Measurements from ENCODE around the gene PLXDC2.

Gene PLXDC2

DNA sequence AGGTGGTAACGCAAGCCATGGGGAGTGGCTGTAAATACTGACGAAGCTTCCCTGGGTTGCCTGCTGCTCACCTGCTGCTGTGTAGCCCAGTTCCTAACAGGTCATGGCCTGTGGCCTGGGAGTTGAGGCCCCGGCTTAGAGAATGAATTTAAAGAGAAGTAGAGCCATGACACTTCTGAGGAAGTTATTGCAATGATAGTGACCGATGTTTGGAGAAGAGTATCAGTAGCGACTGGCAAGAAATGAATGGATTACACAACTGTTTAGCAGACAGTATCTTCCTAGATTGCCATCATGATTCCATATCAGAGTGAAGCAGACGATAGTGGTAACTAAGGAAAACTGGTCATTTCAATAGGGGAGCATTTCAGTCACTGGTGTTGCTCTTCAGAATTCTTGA is 249.6 kb downstream of the PLXDC2 start:
- no peak for DNase-seq

DNA sequence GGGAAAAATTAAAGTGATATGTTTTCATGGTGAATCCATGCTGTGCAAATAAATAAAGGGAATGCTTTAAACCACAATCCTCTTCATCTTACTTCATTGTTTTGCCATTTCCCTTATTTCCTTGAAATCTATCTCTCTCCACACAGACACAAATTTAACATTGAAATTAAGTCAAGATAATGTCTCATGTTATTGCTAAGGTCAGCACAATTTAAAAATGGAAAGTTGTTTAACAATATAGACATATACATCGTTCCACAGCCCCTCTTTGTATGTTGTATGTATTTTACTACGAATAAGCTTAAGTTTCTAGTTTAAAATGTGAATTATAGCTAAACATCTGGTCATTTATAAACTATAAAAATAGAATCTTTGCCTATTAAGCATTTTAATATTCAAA is 256.9 kb downstream of the PLXDC2 start:
- no peak for DNase-seq

DNA sequence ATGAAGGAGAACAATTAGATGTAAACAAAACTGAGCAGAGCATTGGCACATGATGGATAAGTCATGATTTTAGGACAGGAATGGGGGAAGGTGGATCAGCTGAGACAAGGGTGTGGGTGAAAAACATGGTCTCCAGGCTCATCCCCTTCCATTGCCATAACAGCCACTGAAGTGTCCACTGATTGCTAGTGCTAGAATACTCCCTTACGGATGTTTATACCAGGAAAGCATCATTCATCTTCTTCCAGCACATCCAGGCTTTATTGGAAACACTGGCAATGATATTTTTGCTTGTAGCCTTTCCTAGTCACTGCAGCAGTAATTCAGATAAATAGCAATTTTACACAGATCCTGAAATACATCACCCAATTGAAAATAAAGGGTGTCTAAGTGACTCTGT is 259.5 kb downstream of the PLXDC2 start:
- no peak for DNase-seq

DNA sequence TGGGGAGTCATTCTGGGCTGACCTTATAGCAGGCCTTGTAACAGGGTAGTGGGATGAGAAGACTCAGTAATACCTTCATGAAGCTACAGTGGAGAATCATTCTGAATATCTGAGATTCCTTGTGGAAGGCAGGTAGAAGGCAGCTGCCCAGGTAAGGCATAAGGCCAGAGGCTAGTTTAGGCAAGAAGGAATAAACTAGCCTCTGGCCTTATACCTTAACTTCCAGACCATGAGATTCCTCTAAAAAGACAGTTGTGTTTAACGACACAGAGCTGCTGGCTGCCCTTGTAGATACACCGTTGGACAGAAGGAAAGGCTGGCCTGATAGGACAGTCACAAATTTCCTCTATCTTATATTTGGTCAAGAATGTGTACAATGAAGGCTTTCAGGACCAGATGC is 268.2 kb downstream of the PLXDC2 start:
- DNase-seq: no peak

DNA sequence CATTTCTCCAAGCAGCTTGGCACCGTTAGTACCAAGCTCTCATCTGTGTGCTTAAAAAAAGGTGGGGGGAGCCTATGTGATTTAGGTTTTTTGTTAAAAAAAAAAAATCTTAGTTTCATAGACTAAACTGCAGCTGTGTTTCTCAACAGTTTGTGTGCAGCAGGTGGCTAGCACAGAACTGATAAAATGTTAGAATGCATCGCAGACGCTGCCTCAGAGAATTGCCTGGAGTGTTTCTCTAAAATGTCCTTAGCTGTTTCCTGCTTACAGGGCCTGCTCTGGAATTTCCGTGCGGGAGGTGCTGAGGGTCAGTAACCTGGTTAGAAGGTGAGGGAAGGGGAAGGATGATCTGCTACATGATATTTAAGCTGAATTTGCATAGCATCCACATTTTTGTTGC is 268.9 kb downstream of the PLXDC2 start:
- no peak for DNase-seq

DNA sequence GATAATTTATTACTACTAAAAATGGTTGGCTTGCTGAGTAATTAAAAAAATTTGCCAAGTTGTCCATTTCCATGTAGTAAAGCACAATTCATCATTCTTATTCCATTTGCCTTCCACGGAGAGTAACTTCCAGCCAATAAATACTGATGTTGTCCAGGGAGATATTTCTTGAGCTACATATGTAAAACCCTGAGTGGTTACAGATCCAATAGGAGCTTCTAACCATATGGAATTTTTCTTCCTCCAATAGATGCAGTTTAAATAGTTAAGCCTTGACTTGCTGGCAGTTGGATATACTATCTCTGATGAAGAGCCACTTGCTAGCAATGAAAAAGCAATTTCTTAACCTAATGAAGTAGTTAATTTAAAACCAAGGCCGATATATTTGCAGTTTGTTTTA is 271.1 kb downstream of the PLXDC2 start:
- no peak for DNase-seq

DNA sequence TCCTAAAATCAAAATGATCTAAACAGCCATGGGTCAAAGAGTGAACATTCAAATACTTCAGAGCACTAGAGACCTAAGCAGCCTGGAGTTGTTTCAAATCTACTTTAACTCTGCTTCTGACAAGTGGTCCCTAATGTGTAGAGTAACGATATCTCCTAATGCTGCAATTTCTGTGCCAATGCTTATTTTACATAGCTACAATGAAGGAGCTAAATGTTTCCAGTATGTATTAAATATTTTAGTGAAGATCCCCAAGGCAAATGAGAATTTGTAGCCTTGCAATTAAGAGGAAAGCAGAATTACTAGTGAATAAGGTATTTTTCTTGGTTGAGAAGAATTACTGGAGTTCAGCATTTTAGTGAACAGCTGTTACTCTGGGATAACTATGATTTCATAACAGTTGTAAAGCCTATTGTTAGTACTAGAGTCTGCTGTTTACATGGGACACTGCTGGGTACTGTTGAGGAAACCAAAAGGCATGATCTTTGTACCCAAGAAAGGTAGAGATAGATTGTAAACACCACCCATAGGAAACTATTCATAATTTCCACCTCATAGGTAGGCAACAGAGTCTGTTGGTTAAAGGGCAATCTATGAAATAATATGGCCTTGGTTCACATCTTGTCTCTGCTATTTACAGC is 271.9 kb downstream of the PLXDC2 start:
- no peak for DNase-seq

DNA sequence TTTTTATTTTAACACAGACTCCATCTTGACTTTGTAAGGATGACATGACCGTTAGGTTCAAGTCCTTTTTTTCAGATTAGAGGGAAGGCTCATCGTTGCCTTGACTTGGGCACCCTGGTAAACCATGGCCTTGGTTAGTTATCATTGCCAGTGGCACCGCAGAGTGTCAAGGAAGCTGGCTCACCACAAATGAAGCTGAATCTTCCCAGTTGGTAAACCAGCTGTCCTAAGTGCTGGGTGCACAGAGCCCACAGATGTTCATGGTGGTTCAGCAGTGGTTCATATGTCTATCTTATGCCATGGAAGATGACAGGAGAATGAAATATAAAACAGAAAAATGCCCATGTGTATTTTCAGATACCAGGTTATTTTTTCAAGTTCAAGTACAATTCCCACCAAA is 273.6 kb downstream of the PLXDC2 start:
- DNase-seq: no peak

DNA sequence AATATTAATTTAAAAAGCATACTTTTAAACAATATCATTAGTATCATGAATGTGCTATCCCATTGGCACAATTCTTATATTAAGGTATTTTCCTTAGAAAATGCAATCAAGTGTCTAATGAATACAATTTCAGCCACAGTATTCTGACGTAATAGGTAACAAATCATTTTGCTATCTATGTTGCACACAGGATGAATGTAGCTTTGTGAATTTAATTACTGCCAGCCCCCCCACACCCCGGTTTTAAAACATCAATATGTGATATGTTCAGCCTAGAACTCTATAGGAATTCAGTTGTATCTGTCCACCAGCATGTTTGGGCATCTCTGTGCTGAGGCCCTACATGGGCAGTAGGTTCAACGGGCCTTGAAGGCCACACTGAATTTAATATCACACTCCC is 274.6 kb downstream of the PLXDC2 start:
- no peak for DNase-seq

DNA sequence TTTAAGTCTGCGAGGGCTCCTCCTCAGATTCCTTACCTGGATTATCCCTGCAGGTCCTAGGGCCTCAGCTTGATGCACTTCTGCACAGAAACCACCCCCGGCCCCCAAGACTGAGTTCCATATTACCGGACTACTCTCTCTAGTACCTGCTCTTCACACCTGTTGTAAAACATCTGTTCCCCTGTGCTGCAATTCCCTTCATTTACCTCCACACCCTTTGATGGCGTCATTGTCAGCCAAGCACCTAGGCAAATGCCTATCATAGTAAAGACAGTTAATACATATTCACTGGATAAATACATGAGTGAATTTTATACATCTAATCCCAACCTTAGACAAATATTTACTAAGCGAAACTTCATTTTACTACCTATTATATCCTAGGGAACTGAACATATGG is 275.5 kb downstream of the PLXDC2 start:
- no peak for DNase-seq

DNA sequence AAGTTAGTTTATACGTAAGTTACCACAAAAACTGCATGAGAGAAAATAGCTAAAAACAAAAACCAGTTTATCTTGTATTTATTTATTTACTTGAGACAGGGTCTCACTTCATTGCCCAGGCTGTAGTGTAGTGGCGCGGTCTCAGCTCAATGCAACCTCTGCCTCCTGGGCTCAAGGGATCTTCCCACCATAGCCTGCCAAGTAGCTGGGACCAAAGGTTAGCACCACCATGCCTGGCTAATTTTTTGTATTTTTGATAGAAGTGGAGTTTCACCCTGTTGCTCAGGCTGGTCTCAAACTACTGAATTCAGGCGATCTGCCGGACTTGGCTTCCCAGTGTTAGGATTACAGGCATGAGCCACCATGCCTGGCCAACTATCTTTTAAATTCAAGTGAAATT is 277.4 kb downstream of the PLXDC2 start:
- no peak for DNase-seq

DNA sequence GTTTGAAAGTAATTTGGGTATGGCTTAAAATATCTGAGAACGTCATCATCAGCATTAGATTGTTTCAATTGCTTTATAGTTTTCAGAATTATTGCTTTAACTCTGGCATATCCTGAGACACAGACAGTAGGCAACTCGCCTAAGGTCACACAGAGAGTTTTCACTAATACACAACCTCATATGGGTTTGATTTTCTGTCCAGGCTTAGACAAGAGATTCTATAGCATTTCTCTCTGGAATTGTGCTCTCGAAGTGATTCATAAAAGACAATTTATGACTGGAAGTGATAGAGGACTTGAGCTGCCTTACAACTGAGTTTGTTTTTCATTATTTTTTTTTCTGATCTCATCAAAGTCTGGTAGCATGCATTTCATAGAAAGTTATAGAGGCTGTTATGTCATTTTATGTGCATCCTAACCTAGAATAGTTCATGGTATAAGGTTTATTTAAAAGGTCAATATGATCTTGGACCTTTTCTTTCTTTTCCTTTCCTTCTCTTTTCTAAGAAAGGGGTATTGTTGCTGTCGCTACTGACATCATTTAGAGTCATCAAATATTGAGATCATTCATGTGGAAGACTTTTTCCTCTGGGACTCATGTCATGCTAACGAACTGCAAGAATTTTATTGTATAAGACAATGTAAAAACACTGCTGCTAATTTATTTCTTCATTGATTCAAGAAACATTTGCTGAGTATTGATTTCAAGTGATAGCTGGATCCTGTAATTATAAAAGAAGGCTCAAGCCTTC is 278.2 kb downstream of the PLXDC2 start:
- DNase-seq: no peak

DNA sequence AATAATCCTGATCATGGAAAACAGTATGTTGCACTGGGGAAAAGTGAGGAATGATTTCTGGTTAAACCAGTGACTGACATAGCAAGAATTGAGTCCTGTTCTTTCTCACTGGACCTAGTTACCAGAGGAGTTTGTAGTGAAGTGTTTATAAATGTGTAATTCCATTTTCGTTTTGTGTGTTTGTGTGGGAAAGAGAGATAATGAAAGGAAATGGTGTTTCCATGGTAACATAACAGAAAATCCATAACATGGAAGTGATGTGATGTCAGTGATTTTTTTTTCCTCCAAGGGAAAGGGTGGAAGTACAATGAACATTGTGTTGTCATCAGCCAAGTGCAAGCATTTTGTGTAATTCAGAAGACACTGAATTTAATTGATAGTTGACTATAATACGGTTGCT is 283.9 kb downstream of the PLXDC2 start:
- no peak for DNase-seq

DNA sequence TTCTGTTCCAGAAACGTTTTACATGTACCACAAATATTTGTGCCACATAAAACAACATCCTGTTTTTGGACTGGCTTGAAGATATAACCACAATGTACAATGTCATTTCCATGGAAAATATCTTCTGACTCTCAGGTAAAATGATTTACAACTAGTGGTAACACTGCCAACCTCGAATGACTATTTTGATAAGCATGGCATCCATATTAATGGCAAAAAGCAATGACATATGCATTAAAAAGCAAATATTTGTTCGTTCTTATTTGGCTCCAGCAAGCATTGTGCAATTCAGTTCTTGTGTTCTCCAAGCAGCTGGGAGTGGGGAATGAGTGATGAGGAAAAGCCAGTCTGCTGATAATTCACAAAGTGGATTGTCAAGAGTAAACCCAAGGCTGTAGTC is 289.0 kb downstream of the PLXDC2 start:
- DNase-seq: no peak

DNA sequence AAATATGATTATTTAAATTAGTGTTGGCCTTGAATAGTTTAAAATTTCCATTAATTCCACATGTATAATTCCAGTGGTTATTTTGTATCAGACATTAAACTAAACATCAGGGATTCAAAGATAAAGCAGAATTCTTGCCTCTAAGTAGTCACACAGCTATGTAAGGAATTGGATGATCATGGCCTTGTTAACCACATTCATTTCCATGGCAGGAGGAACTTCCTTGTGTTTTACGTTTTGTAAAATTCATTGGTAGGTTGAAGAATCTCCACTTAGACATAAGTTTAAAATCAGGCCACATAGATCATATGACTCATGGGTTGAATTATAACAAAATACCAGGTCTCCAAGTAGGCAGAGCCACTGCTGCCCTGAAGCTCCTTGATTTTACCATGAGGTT is 289.7 kb downstream of the PLXDC2 start:
- no peak for DNase-seq

DNA sequence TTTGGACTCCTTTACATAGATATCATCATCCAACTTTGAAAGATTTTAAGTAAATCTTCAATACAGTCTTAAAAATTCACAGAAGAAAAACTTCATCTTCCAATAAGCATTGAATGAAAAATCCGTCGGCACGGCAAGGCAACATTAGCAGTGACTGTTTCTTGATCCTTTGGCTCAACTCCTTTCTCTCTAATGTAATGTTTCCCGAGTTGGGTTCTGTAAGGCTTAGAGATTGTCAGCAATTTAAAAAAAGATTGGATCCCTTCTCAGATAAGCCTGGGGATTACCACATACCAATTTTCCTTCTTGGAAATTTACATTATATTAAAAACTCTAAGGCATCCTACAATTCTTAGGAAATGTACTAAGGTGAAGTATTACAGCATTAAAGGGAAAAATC is 291.8 kb downstream of the PLXDC2 start:
- no peak for DNase-seq

DNA sequence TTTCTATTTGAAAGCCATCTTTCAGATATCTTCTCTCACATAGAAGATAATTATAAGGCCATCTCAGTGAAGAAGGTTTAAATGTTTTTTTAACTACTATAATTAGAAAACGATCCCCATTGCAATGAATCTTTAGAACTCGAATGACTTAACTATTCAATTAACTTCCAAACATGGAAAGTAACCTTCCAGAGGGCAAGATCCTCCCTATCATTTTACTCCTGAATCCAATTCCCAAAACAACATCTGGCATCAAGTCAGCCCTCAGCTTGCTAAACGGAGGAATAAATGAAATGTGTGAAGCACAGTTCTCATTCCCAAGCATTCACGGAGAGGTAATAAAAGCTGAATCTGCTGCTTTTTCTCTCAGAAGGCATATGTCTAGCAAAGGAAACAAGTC is 293.4 kb downstream of the PLXDC2 start:
- no peak for DNase-seq

DNA sequence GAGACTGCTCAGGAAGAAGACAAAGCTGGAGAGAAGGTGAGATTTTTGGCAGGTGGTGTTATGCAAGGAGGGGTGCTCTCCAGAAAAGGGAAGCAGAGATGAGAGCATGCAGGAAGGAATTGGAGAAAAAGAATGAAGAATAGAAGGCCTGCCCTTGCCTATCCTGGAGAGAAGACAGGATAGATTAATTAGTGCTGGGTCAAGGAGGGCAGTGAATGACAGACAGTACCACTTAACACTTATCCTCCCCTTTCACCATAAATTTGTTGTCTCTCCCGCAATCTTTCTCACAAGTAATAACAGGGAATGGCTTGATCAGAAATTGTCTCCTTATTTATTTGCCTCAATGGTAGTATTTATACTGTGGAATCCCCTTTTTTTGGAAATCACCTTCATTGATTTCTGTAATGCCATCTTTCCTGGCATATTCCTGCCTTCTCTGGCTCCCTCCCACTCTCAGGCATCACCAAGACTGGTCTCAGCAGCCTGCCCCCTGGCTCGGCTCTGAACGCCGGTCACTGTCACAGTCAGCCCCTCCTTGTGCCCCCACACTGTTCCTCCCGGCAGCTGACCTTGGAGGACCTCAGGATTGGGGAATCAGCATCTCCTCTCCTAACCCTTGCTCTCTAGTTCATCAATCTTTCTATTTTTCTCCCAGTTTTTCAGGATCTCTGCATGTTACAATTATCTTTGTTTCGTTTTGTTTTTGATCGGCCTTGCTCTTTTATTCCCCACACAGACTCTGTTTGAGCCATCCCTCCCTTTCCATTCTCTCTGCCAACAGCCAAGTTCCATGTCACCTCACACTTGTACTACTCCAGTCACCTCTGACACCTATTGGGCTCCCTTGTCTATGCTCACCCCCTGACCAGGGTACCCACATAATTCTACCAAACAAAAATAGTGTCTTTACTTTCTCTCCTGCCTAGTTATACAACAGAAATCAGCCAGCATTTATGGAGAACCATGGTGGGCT is 294.2 kb downstream of the PLXDC2 start:
- DNase-seq: no peak

DNA sequence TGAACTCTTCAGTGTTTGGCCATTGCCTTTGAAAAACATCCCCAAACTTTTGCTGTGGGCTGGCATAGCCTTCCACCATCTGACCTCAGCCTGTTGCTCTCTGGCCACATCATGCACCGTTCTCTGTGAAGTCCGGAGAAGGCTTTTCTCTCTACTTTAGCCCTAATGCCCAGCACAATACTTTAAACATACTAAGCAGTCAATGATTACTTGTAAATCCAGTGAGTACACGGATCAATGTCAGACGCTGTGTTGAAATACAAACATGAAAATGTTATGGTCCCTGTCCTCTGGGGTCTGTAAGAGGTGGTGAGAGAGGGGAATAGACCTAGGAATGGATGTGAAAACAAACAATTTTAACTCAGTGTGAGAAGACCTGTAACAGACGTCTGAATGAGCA is 297.9 kb downstream of the PLXDC2 start:
- DNase-seq: no peak

DNA sequence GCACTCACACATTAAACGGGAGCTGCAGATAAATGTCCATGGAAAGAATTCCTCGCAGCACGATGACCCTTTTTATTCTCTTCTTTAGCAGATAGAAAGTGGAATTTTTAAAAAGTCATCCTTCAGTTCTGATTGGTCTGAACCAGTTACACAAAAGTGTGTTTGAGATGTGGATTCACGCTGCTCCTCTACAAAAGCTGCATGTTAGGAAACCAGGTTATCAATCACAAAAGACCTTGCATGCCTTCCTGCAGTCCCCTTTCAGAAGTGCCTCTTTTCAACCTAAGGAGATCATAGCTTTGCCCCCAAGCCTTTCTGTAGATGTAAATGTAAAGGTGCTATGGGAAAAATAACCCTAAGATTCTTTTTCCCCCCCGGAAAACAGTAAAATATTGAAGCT is 299.7 kb downstream of the PLXDC2 start:
- DNase-seq: no peak

DNA sequence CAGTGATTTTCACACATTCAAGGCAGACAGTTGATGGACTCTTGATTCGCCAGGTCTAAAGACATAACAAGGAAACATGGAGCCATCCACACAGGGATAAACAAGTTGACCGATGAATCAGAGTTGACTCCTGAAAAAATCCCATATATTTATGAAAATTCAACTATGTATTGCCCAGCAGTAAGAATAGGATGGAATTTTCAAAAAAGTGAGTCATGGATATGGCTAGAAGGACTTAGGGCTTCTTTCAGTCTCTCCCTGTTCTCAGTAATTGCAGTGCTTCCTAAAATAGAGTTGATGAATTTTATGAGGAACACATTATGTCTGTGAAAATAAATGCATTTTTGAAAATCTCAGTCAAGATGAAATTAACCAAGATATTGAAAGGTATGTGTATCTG is 301.2 kb downstream of the PLXDC2 start:
- DNase-seq: no peak

DNA sequence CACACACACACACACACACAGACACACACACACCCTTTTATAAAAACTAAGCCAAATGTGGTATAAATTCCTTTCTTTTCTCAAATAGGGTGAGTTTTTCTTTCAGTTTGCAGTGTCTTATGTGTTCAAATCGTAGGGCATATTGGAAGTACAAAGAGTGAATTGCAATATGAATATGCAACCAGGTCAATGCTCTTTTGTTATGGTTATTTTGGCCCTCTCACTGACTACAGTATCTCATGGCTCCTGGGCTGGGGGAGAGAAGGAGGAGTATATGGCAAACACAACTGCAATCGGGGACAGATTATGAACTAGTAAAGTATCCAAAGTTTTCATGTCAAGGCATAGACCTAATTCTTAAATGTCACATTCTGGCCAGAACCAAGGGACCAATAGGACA is 301.9 kb downstream of the PLXDC2 start:
- no peak for DNase-seq

DNA sequence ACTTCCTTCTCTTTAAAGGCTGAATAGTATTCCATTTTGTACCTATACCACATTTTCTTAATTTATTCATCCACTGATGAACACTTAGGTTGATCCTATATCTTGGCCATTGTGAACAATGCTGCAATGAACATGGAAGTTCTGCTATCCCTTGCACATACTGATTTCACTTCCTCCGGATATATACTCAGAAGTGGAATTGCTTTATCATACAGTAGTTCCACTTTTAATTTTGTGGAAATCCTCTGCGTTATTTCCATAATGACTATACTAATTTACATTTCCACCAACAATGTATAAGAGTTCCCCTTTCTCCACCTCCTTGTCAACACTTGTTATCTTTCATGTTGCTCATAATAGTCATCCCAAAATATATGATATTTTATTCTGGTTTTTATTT is 312.6 kb downstream of the PLXDC2 start:
- DNase-seq: no peak

DNA sequence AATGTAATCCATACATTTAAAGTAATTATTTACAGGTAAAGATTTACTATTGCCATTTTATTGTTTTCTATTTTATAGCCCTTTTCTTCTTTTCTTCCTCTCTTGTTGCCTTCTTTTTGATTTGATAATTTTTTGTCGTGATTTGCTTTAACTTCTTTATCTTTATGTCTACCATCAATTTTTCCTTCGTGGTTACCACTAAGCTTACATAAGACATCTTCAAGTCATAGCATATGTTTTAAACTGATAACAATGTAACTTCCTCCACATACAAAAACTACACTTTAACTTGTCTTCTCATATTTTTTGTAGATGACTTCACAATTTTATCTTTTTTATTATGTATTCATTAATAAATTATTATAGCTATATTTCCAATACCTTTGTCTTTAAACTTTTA is 316.6 kb downstream of the PLXDC2 start:
- no peak for DNase-seq

Data from NCI-H2107 (cell line).